Calu3 (cell line): ENCODE data around the gene SLC36A2. TPM values are rescaled to one million over a fixed set of nuclear protein-coding genes. Genes with fewer than 3 reads are reported as not detected.

ENCODE experiments used
- Bru-seq: library from RNA; stranded (reverse); fragments of 400-500 nt; gene quantifications from one replicate; lab custom pipeline; 2021; lab: Mats Ljungman, UMichigan
- BruChase-seq, 2 experiments: library from RNA; stranded (reverse); fragments of 400-500 nt; gene quantifications; one replicate each; lab custom pipeline; 2021; lab: Mats Ljungman, UMichigan
- BruUV-seq: library from RNA; stranded (reverse); fragments of 400-500 nt; replicated peaks from 2 replicates; lab custom pipeline; 2021; lab: Mats Ljungman, UMichigan
- CTCF ChIA-PET: fragments of 300-600 bp; sonication (Branson Sonifier 250); formaldehyde crosslinking; loops from one replicate; lab custom pipeline; 2022; ENCODE audit warnings: antibody characterized with exemption; lab: Charles Lee
- DNase-seq: peaks from one replicate; pipeline ENCODE4 v3.0.0; 2022
- H3K27ac Mint-ChIP-seq: one replicate; pipeline ENCODE4 v1.8.0; 2022; ENCODE audit warnings: mixed read lengths; ENCODE audit not compliant: unreplicated experiment
- H3K27me3 Mint-ChIP-seq: one replicate; pipeline ENCODE4 v1.8.0; 2022; ENCODE audit warnings: mixed read lengths; ENCODE audit not compliant: unreplicated experiment
- H3K36me3 Mint-ChIP-seq: one replicate; pipeline ENCODE4 v1.8.0; 2022; ENCODE audit warnings: mild to moderate bottlenecking, moderate library complexity, mixed read lengths; ENCODE audit not compliant: insufficient read depth, unreplicated experiment
- H3K4me1 Mint-ChIP-seq: one replicate; pipeline ENCODE4 v1.8.0; 2022; ENCODE audit warnings: mild to moderate bottlenecking, low read depth, mixed read lengths; ENCODE audit not compliant: unreplicated experiment
- H3K4me3 Mint-ChIP-seq: one replicate; pipeline ENCODE4 v1.8.0; 2022; ENCODE audit warnings: mild to moderate bottlenecking, low read depth, moderate library complexity, mixed read lengths; ENCODE audit not compliant: unreplicated experiment
- H3K9me3 Mint-ChIP-seq: one replicate; pipeline ENCODE4 v1.8.0; 2022; ENCODE audit warnings: low read depth, mixed read lengths; ENCODE audit not compliant: unreplicated experiment
- intact Hi-C: fragments of 100-400 bp; cut with micrococcal nuclease; formaldehyde crosslinking; loops from one replicate; pipeline ENCODE4 v1.10.0; 2022; ENCODE audit not compliant: unreplicated experiment
- long read RNA-seq: library from polyadenylated mRNA; stranded (forward); transcript quantifications from one replicate; pipeline ENCODE4 v2.0.0, GENCODE V29; 2022
- total RNA-seq: library from RNA; stranded (reverse); gene quantifications from 2 replicates; pipeline ENCODE4 v1.2.3, GENCODE V29; 2022
- TF ChIP-seq, protein P1 (sequence below): fragments of 200-600 bp; IDR thresholded peaks from one replicate; pipeline ENCODE4 v1.8.0; 2022; ENCODE audit warnings: antibody characterized with exemption; ENCODE audit not compliant: unreplicated experiment

Gene SLC36A2
- total RNA-seq: not detected in 2 replicates
- Bru-seq, nascent RNA: not detected
- BruChase-seq, experiment 1, labeled RNA remaining after a 6-hour chase: percentile 5 among the genes with signal in this experiment
- not detected for BruChase-seq, experiment 2, labeled RNA remaining after a 2-hour chase
- long read RNA-seq: 0 reads

DNA sequence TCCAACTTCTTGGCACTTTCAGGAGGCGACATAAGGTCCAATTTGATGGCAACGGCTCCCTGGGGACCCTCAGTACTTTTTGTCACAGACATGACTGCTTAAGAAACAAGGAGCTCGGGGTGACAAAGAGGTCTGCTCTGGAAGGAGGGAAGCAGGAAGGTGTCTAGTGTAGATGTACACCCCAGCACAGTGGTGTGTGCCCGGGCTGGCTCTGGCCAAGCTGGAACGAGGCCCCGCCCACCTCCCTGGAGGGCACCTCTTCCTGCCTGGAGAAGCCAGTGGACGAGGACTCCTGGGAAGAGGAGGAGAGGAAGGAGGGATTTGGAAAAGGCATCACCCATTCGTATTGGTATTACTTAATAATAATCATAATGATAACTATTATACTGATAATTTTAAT, at the start of gene SLC36A2:
SLC36A2 (minus strand) TSS at position 191 of the 400 bp plus-strand sequence; CDS start at position 92, 99 bp downstream.
- peaks cover 90% of the 10 kb centered on the region for H3K27me3 Mint-ChIP-seq
- no TSS peak for BruUV-seq
- H3K9me3 Mint-ChIP-seq: no peaks in the 10 kb centered on the region
- no peaks in the 10 kb centered on the region for H3K36me3 Mint-ChIP-seq
- no peaks in the 10 kb centered on the region for H3K4me1 Mint-ChIP-seq
- TF ChIP-seq, protein P1, sequence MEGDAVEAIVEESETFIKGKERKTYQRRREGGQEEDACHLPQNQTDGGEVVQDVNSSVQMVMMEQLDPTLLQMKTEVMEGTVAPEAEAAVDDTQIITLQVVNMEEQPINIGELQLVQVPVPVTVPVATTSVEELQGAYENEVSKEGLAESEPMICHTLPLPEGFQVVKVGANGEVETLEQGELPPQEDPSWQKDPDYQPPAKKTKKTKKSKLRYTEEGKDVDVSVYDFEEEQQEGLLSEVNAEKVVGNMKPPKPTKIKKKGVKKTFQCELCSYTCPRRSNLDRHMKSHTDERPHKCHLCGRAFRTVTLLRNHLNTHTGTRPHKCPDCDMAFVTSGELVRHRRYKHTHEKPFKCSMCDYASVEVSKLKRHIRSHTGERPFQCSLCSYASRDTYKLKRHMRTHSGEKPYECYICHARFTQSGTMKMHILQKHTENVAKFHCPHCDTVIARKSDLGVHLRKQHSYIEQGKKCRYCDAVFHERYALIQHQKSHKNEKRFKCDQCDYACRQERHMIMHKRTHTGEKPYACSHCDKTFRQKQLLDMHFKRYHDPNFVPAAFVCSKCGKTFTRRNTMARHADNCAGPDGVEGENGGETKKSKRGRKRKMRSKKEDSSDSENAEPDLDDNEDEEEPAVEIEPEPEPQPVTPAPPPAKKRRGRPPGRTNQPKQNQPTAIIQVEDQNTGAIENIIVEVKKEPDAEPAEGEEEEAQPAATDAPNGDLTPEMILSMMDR: no peak
- intact Hi-C loops: no loop called here
- H3K27ac Mint-ChIP-seq: no peak within 1 kb of the TSS
- H3K4me3 Mint-ChIP-seq: no peak within 1 kb of the TSS
- DNase-seq: peak; percentile 31
- CTCF ChIA-PET: no interaction called here

DNA sequence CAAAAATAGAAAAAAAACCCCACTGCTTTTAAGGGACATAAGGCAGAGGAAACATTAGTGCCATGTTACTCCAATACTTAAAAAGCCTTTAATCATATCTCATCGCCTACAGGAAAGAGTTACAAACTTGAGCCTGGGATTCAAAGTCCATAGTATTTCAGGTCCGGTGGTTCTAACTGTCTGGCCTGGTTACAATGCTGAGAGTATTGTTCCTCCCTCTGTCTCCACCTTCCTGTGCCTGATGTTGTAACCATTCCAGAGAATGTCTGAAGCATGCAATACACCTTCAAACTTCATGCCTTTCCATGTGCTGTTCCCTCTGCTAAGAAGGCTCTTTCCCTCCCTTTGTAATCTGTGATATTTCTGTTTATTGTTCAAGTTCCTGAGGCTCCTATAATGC, 41.6 kb upstream of the SLC36A2 start:
- TF ChIP-seq, protein P1: no peak
- no peak overlapping the region for H3K4me3 Mint-ChIP-seq
- H3K4me1 Mint-ChIP-seq: no peaks in the 10 kb centered on the region
- no peak overlapping the region for H3K27ac Mint-ChIP-seq
- no TSS peak for BruUV-seq
- H3K36me3 Mint-ChIP-seq: no peaks in the 10 kb centered on the region
- DNase-seq: no peak
- CTCF ChIA-PET: no interaction called here
- H3K9me3 Mint-ChIP-seq: no peaks in the 10 kb centered on the region
- intact Hi-C loops: no loop called here
- peaks cover 66% of the 10 kb centered on the region for H3K27me3 Mint-ChIP-seq

DNA sequence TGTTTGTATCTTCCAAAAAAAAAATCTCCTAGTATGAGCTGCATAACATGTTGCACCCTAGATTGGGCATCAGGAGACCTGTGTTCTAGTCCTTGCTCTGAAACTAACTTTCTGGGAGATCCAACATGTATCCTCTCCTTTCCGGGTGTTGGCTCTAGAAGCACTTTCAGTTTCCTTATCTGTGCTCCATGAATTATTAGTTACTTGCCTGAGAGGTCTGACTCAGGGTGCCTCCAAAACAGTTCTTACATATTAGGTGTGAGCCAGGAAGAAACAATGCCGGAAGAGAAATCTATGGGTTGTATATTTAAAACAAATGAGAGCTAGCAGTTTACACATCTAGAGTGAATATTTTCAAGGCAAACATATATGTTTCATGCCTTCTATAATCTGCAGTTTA, 36.7 kb upstream of the SLC36A2 start:
- Mint-ChIP-seq H3K9me3 (peaks cover 3% of the 10 kb centered on the region), H3K36me3 (no peaks in the 10 kb centered on the region), H3K27ac (no peak overlapping the region), H3K4me1 (no peaks in the 10 kb centered on the region), H3K4me3 (no peak overlapping the region), H3K27me3 (peaks cover 40% of the 10 kb centered on the region)
- no TSS peak for BruUV-seq
- TF ChIP-seq, protein P1: no peak
- intact Hi-C loops: loop anchor here (1.0 kb wide), 1 partner anchor 116 kb away; no protein-coding TSS in a partner anchor
- DNase-seq: no peak
- CTCF ChIA-PET: interaction anchor here (0.7 to 1.0 kb wide), 4 partner anchors 64 to 549 kb away, joined by 3 to 6 read pairs (median 4); partner anchors contain the start of gene SLC36A1

DNA sequence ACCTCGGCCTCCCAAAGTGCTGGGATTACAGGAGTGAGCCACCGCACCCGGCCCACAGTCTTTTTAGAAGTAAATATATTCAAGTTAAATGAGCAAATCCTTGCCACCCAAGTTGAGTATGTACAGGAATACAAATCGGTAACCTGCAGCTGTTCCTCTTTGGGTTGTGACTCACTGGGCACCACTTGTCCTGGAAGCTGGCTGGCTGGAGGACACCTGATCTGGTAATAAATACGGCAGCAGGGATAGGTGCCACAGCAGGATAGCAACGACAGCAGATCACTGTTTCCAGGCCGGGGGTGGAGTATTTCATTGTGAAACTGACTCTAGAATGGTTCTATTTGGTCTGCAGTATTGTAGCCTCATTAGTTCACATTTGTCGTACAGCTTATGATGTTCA, 35.7 kb upstream of the SLC36A2 start:
- CTCF ChIA-PET: interaction anchor here (0.7 kb wide), 1 partner anchor 183 kb away, joined by 3 read pairs; no protein-coding TSS in a partner anchor
- DNase-seq: no peak
- TF ChIP-seq, protein P1: no peak
- Mint-ChIP-seq H3K36me3 (no peaks in the 10 kb centered on the region), H3K4me3 (no peak overlapping the region), H3K27ac (no peak overlapping the region), H3K9me3 (peaks cover 3% of the 10 kb centered on the region), H3K27me3 (peaks cover 30% of the 10 kb centered on the region), H3K4me1 (no peaks in the 10 kb centered on the region)
- no TSS peak for BruUV-seq
- intact Hi-C loops: no loop called here
